HUES6 (cell line): ENCODE measurements around the gene CDH26.

Experiments used
- H3K27ac ChIP-seq: 2 replicates; pipeline ENCODE4 v1.7.0; 2013; ENCODE audit warnings: low read depth, mild to moderate bottlenecking, low read length, inconsistent platforms
- H3K27me3 ChIP-seq: 2 replicates; pipeline ENCODE4 v1.6.1; 2013; ENCODE audit warnings: low read length; ENCODE audit not compliant: control insufficient read depth, insufficient read depth
- H3K36me3 ChIP-seq: 2 replicates; pipeline ENCODE4 v1.6.1; 2013; ENCODE audit warnings: low read length; ENCODE audit not compliant: control insufficient read depth, insufficient read depth
- H3K4me1 ChIP-seq: 2 replicates; pipeline ENCODE4 v1.6.1; 2013; ENCODE audit warnings: low read length; ENCODE audit not compliant: control insufficient read depth, insufficient read depth
- H3K4me3 ChIP-seq: 2 replicates; pipeline ENCODE4 v1.5.1; 2013; ENCODE audit warnings: low read depth, low read length
- H3K9ac ChIP-seq: one replicate; pipeline ENCODE4 v1.6.1; 2013; ENCODE audit warnings: mild to moderate bottlenecking, low read length
- H3K9me3 ChIP-seq: 2 replicates; pipeline ENCODE4 v1.6.1; 2013; ENCODE audit warnings: low read depth, low read length; ENCODE audit not compliant: control insufficient read depth, insufficient read depth

CDH26 gene

GRCh38 chr20:60048634-60049521 is 90.7 kb downstream of the CDH26 start:
- Histone ChIP-seq H3K4me1 (no peaks in the 10 kb centered on the region), H3K9ac (no peak overlapping the region), H3K27me3 (peaks cover 9% of the 10 kb centered on the region), H3K4me3 (no peak overlapping the region), H3K9me3 (no peaks in the 10 kb centered on the region), H3K27ac (no peak overlapping the region), H3K36me3 (no peaks in the 10 kb centered on the region)

- no peak overlapping the region for H3K9ac ChIP-seq
- H3K27ac ChIP-seq, result no peak overlapping the region
These were observed 91.4 kb downstream of the CDH26 start for GRCh38 chr20:60049601-60050000.

GRCh38 chr20:60050193-60050947 is 92.1 kb downstream of the CDH26 start:
- H3K9ac ChIP-seq, result no peak overlapping the region
- H3K27ac ChIP-seq, result no peak overlapping the region
- H3K27me3 ChIP-seq, result peaks cover 10% of the 10 kb centered on the region
- H3K36me3 ChIP-seq, result no peaks in the 10 kb centered on the region
- H3K4me1 ChIP-seq, result no peaks in the 10 kb centered on the region
- no peaks in the 10 kb centered on the region for H3K9me3 ChIP-seq
- H3K4me3 ChIP-seq, result no peak overlapping the region

More at GRCh38 chr20:60049601-60050000, 91.4 kb downstream of the CDH26 start:
- H3K9me3 ChIP-seq, result no peaks in the 10 kb centered on the region
- peaks cover 10% of the 10 kb centered on the region for H3K27me3 ChIP-seq
- no peaks in the 10 kb centered on the region for H3K4me1 ChIP-seq
- no peaks in the 10 kb centered on the region for H3K36me3 ChIP-seq
- no peak overlapping the region for H3K4me3 ChIP-seq

GRCh38 chr20:60051911-60052310 is 93.7 kb downstream of the CDH26 start:
- Histone ChIP-seq H3K27me3 (peaks cover 10% of the 10 kb centered on the region), H3K27ac (no peak overlapping the region), H3K36me3 (no peaks in the 10 kb centered on the region), H3K9me3 (no peaks in the 10 kb centered on the region), H3K4me1 (no peaks in the 10 kb centered on the region), H3K9ac (no peak overlapping the region), H3K4me3 (no peak overlapping the region)

- no peaks in the 10 kb centered on the region for H3K4me1 ChIP-seq
- no peak overlapping the region for H3K27ac ChIP-seq
- no peaks in the 10 kb centered on the region for H3K9me3 ChIP-seq
- no peak overlapping the region for H3K9ac ChIP-seq
- no peak overlapping the region for H3K4me3 ChIP-seq
- peaks cover 10% of the 10 kb centered on the region for H3K27me3 ChIP-seq
- H3K36me3 ChIP-seq, result no peaks in the 10 kb centered on the region
These were observed 94.1 kb downstream of the CDH26 start for GRCh38 chr20:60052322-60052721.

- Histone ChIP-seq H3K27me3 (peaks cover 10% of the 10 kb centered on the region), H3K27ac (no peak overlapping the region), H3K36me3 (no peaks in the 10 kb centered on the region), H3K9ac (no peak overlapping the region), H3K4me1 (peaks cover 8% of the 10 kb centered on the region), H3K9me3 (no peaks in the 10 kb centered on the region), H3K4me3 (no peak overlapping the region)
These were observed 95.0 kb downstream of the CDH26 start for GRCh38 chr20:60053125-60053817.

GRCh38 chr20:60053818-60054190 is 95.6 kb downstream of the CDH26 start:
- Histone ChIP-seq H3K9me3 (no peaks in the 10 kb centered on the region), H3K9ac (no peak overlapping the region), H3K27me3 (peaks cover 10% of the 10 kb centered on the region), H3K36me3 (no peaks in the 10 kb centered on the region), H3K4me1 (peaks cover 13% of the 10 kb centered on the region), H3K4me3 (no peak overlapping the region), H3K27ac (no peak overlapping the region)

- Histone ChIP-seq H3K36me3 (no peaks in the 10 kb centered on the region), H3K27me3 (peaks cover 10% of the 10 kb centered on the region)
These were observed 96.8 kb downstream of the CDH26 start for GRCh38 chr20:60054716-60055634.

GRCh38 chr20:60055740-60056139 is 97.5 kb downstream of the CDH26 start:
- Histone ChIP-seq H3K9ac (no peak overlapping the region), H3K36me3 (no peaks in the 10 kb centered on the region), H3K4me1 (peaks cover 18% of the 10 kb centered on the region), H3K4me3 (no peak overlapping the region), H3K27ac (no peak overlapping the region), H3K9me3 (no peaks in the 10 kb centered on the region), H3K27me3 (peaks cover 10% of the 10 kb centered on the region)

More at GRCh38 chr20:60054716-60055634, 96.8 kb downstream of the CDH26 start:
- Histone ChIP-seq H3K4me3 (no peak overlapping the region), H3K9ac (no peak overlapping the region), H3K4me1 (peaks cover 18% of the 10 kb centered on the region), H3K9me3 (no peaks in the 10 kb centered on the region), H3K27ac (no peak overlapping the region)

- peaks cover 18% of the 10 kb centered on the region for H3K4me1 ChIP-seq
- H3K9me3 ChIP-seq, result no peaks in the 10 kb centered on the region
- H3K36me3 ChIP-seq, result no peaks in the 10 kb centered on the region
- no peak overlapping the region for H3K4me3 ChIP-seq
- no peak overlapping the region for H3K27ac ChIP-seq
- no peak overlapping the region for H3K9ac ChIP-seq
- H3K27me3 ChIP-seq, result peaks cover 10% of the 10 kb centered on the region
These were observed 98.3 kb downstream of the CDH26 start for GRCh38 chr20:60056407-60057122.
